GM18526 (cell line): ENCODE measurements around the gene MGST1.

ENCODE experiments used
- POLR2A ChIP-seq: IDR thresholded peaks from 3 replicates; pipeline ENCODE4 v1.6.1; 2011; ENCODE audit not compliant: insufficient read length; ENCODE audit errors: extremely low read depth

MGST1 gene

GRCh38 chr12:16385782-16386646, 38.6 kb downstream of the MGST1 start:
- no peak for TF ChIP-seq POLR2A

- no peak for TF ChIP-seq POLR2A
Measured at GRCh38 chr12:16387919-16388318, 40.5 kb downstream of the MGST1 start.

GRCh38 chr12:16389594-16389993, 42.1 kb downstream of the MGST1 start:
- no peak for TF ChIP-seq POLR2A

- no peak for TF ChIP-seq POLR2A
Measured at GRCh38 chr12:16392846-16393535, 45.5 kb downstream of the MGST1 start.

GRCh38 chr12:16399101-16399500, 51.7 kb downstream of the MGST1 start:
- TF ChIP-seq POLR2A: no peak

GRCh38 chr12:16407346-16407745, 59.9 kb downstream of the MGST1 start:
- no peak for TF ChIP-seq POLR2A
